Measurements from ENCODE around the gene FBXL13. TPM values are rescaled to one million over a fixed set of nuclear protein-coding genes. Genes with fewer than 3 reads are reported as not detected.

The FBXL13 gene
- total RNA-seq, 4 donors from 2014 or later = 0.40 to 0.95 (median 0.51) TPM

DNA sequence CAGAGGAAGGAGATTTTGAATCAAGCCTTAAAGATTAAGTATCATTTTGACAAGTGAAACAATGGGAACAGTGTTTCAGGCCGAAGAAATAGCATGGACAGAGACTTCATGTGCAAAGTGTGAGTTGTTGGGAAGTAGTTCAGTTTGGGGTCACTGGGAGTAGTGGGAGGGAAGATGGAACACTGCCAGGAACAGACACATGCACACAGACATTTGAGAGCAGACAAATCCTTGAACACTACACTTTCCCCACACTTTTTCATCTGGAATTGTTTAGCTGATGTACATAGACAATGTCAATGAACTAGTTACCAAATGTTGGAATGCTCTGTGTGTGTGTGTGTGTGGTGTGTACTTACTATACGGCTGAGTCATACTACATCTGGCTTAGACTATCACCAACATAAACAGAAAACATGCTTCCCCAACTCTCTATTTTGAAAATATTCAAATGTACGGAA is 214.2 kb downstream of the FBXL13 start:
- Histone ChIP-seq H3K4me1 (peaks cover 0 to 18% (median 0%) of the 10 kb centered on the region in 3 donors), H3K9me3 (no peaks in the 10 kb centered on the region), H3K27me3 (no peaks in the 10 kb centered on the region), H3K36me3 (no peaks in the 10 kb centered on the region), H3K4me3 (no peak overlapping the region), H3K27ac (no peak overlapping the region)
- intact Hi-C loops (cut with DNase I) = no loop called here
- WGBS, 2 donors = 41 to 55% methylated on average over 3 of the region's 3 CpGs
- TF ChIP-seq POLR2A (IDR thresholded peaks at IDR 0.05) = no peak
- TF ChIP-seq, protein P1, sequence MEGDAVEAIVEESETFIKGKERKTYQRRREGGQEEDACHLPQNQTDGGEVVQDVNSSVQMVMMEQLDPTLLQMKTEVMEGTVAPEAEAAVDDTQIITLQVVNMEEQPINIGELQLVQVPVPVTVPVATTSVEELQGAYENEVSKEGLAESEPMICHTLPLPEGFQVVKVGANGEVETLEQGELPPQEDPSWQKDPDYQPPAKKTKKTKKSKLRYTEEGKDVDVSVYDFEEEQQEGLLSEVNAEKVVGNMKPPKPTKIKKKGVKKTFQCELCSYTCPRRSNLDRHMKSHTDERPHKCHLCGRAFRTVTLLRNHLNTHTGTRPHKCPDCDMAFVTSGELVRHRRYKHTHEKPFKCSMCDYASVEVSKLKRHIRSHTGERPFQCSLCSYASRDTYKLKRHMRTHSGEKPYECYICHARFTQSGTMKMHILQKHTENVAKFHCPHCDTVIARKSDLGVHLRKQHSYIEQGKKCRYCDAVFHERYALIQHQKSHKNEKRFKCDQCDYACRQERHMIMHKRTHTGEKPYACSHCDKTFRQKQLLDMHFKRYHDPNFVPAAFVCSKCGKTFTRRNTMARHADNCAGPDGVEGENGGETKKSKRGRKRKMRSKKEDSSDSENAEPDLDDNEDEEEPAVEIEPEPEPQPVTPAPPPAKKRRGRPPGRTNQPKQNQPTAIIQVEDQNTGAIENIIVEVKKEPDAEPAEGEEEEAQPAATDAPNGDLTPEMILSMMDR (IDR thresholded peaks at IDR 0.05) = no peak
- DNase-seq = no peak

GRCh38 chr7:102859799-102860125 is 214.8 kb downstream of the FBXL13 start:
- no peaks in the 10 kb centered on the region for H3K9me3 ChIP-seq
- no peaks in the 10 kb centered on the region for H3K27me3 ChIP-seq
- DNase-seq = no peak
- intact Hi-C loops (cut with DNase I) = no loop called here
- TF ChIP-seq, protein P1 (IDR thresholded peaks at IDR 0.05) = no peak
- no peak for TF ChIP-seq POLR2A (IDR thresholded peaks at IDR 0.05)
- H3K4me1 ChIP-seq = peaks cover 0 to 18% (median 0%) of the 10 kb centered on the region in 3 donors
- no peaks in the 10 kb centered on the region for H3K36me3 ChIP-seq
- H3K27ac ChIP-seq = peak overlapping the region in 1 of 4 donors; percentile 22
- H3K4me3 ChIP-seq = no peak overlapping the region
- 83 to 85% methylated on average over 2 to 3 of the region's 3 CpGs for WGBS, 2 donors

DNA sequence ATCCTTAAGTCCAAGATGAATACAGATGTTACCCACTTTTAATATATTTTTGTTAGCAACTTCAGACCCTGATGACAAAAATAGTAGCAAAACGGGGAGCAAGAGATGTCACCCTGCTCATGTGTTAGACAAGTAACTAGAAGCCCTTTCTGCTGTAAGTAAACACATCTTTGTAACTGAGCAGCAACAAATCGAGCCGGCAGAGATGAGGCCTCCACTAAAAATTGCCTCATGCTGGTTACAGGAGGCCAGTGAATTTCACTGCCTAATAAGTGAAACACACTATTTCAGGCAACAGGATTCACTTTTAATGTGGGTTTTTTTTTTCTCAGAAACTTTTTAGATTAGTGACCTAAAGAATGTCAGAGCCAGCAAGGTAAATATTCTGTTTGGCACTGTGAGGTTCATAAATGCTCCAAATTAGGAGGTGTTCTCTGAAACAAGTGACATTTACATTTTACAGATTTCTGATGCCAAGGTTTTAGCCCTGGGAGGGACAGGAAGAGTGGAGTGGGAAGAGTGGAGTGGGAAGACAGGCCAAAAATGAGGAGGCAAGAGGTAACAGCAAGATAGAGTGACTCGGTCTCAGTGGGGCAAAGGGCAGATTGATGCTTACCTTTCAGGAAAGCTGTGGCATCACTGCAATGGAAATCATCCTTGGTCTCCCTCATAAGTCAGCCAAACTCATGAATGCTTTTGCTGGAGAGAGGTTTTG is 215.4 kb downstream of the FBXL13 start:
- no peaks in the 10 kb centered on the region for H3K9me3 ChIP-seq
- TF ChIP-seq, protein P1 (IDR thresholded peaks at IDR 0.05) = no peak
- no peak for TF ChIP-seq POLR2A (IDR thresholded peaks at IDR 0.05)
- no peaks in the 10 kb centered on the region for H3K27me3 ChIP-seq
- 53 to 78% methylated on average over 4 of the region's 4 CpGs for WGBS, 2 donors
- intact Hi-C loops (cut with DNase I) = no loop called here
- H3K36me3 ChIP-seq = no peaks in the 10 kb centered on the region
- H3K4me1 ChIP-seq = peaks cover 0 to 18% (median 0%) of the 10 kb centered on the region in 3 donors
- H3K27ac ChIP-seq = peak overlapping the region in 2 of 4 donors; percentile 22 to 33
- H3K4me3 ChIP-seq = no peak overlapping the region
- no peak for DNase-seq

- Histone ChIP-seq H3K9me3 (no peaks in the 10 kb centered on the region), H3K27me3 (no peaks in the 10 kb centered on the region), H3K4me1 (peaks cover 0 to 18% (median 0%) of the 10 kb centered on the region in 3 donors), H3K27ac (no peak overlapping the region), H3K4me3 (no peak overlapping the region), H3K36me3 (no peaks in the 10 kb centered on the region)
- intact Hi-C loops (cut with DNase I) = no loop called here
- DNase-seq = no peak
- TF ChIP-seq, protein P1 (IDR thresholded peaks at IDR 0.05) = no peak
- TF ChIP-seq POLR2A (IDR thresholded peaks at IDR 0.05) = no peak
Measured at GRCh38 chr7:102856036-102856435, 218.6 kb downstream of the FBXL13 start.

DNA sequence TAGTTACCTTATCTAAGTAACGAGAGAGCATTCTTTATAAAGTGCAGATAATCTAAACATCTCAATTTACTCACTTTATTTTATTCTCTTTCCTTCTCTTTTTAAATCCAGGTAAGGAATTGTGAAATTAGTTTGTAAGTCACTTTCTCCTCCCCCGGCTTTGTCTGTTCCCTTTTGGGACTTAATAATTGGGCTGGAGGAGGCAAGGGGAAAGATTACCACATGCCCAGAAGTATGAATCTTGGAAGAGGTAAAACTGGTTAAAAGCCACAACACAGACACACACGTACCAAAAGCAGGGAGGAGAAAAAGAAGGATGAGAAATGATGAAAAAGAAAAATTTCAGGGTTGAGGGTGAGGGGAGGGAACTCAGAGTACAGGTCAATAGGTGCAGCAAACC is 225.1 kb downstream of the FBXL13 start:
- H3K27ac ChIP-seq = no peak overlapping the region
- H3K9me3 ChIP-seq = no peaks in the 10 kb centered on the region
- H3K36me3 ChIP-seq = no peaks in the 10 kb centered on the region
- H3K4me3 ChIP-seq = no peak overlapping the region
- H3K27me3 ChIP-seq = no peaks in the 10 kb centered on the region
- 65 to 69% methylated on average over 3 of the region's 3 CpGs for WGBS, 2 donors
- no peak for TF ChIP-seq POLR2A (IDR thresholded peaks at IDR 0.05)
- TF ChIP-seq, protein P1 (IDR thresholded peaks at IDR 0.05) = no peak
- H3K4me1 ChIP-seq = peaks cover 0 to 4% (median 0%) of the 10 kb centered on the region in 3 donors
- intact Hi-C loops (cut with DNase I) = no loop called here
- DNase-seq = no peak
